HepG2 (cell line): Measurements from ENCODE around the gene CHDH. TPM values are rescaled to one million over a fixed set of nuclear protein-coding genes. Genes with fewer than 3 reads are reported as not detected.

Experiments
- ATAC-seq: fragments of 200-7000 bp; cut with Tn5 transposase; 3 replicates; pipeline ENCODE4 v1.9.1; 2020; ENCODE audit warnings: mild to moderate bottlenecking, moderate library complexity
- BruUV-seq: library from RNA; stranded (reverse); fragments of 400-500 nt; replicated peaks from 2 replicates; lab custom pipeline; 2021; lab: Mats Ljungman, UMichigan
- CTCF ChIA-PET: fragments of 300-600 bp; formaldehyde crosslinking; extraction: SDS; loops from one replicate; lab custom pipeline; 2021; ENCODE audit warnings: low total read pairs, inconsistent platforms, low intra/inter-chr PET ratio; lab: Yijun Ruan, JAX
- POLR2A ChIA-PET: fragments of 350-600 bp; sonication (Branson Sonifier 250); formaldehyde crosslinking; loops from one replicate; lab custom pipeline; 2020; ENCODE audit warnings: antibody characterized with exemption, inconsistent platforms; lab: Yijun Ruan, JAX
- DNase-seq: peaks from one replicate; pipeline ENCODE4 v3.0.0-alpha.2; 2015; ENCODE audit warnings: low spot score
- FAIRE-seq: peaks from 3 replicates; lab custom pipeline; 2011; peaks lifted over from hg19 to GRCh38; lab: Jason Lieb, UNC
- H2AFZ ChIP-seq: one replicate; pipeline ENCODE4 v1.6.1; 2011; ENCODE audit warnings: low read length, inconsistent platforms
- H3K27ac ChIP-seq: fragments of 300-600 bp; 3 replicates; pipeline ENCODE4 v1.8.0; 2011; ENCODE audit warnings: mixed run types, mild to moderate bottlenecking, mixed read lengths, low read length, inconsistent platforms; ENCODE audit not compliant: insufficient read depth; ENCODE audit errors: extremely low read length
- H3K27me3 ChIP-seq, 2 experiments: fragments of 200-600 bp in 1 of 2; 2 replicates in 1 of 2; 3 replicates in 1 of 2; pipeline versions ENCODE4 v1.6.0 to v1.8.0; 2011; ENCODE audit warnings: low read length in 2 of 2, mild to moderate bottlenecking in 2 of 2, moderate library complexity in 2 of 2, inconsistent platforms in 1 of 2; ENCODE audit not compliant: insufficient read depth in 2 of 2, control insufficient read depth in 1 of 2
- H3K36me3 ChIP-seq, 2 experiments: fragments of 200-600 bp in 1 of 2; replicated peaks in 1 of 2; 2 replicates in 1 of 2; 3 replicates in 1 of 2; pipeline versions ENCODE4 v1.5.1 to v1.8.0; 2011; ENCODE audit warnings: low read length in 2 of 2, inconsistent platforms in 1 of 2; ENCODE audit not compliant: insufficient read depth in 2 of 2, control insufficient read depth in 1 of 2
- H3K4me1 ChIP-seq: 2 replicates; pipeline ENCODE4 v1.5.1; 2012; ENCODE audit warnings: low read length, inconsistent platforms; ENCODE audit not compliant: insufficient read depth
- H3K4me2 ChIP-seq: 2 replicates; pipeline ENCODE4 v1.6.0; 2011; ENCODE audit warnings: low read depth, low read length, inconsistent platforms
- H3K4me3 ChIP-seq, 3 experiments: fragments of 200-600 bp in 1 of 3; sonication (generic), shearing (Covaris generic) in 1 of 3; replicated peaks in 1 of 3; 2 replicates each; pipeline ENCODE4 v1.5.1; 2011 to 2016; ENCODE audit warnings: low read length in 3 of 3, inconsistent platforms in 2 of 3, low read depth in 2 of 3, mild to moderate bottlenecking in 2 of 3, control low read depth in 1 of 3, mixed read lengths in 1 of 3; ENCODE audit not compliant: insufficient read depth in 1 of 3
- H3K79me2 ChIP-seq: one replicate; pipeline ENCODE4 v1.6.1; 2011; ENCODE audit warnings: low read length, inconsistent platforms; ENCODE audit not compliant: insufficient read depth
- H3K9ac ChIP-seq: 2 replicates; pipeline ENCODE4 v1.6.0; 2011; ENCODE audit warnings: mild to moderate bottlenecking, low read depth, low read length, inconsistent platforms; ENCODE audit not compliant: insufficient read depth
- H3K9me3 ChIP-seq: 2 replicates; pipeline ENCODE4 v1.5.1; 2012; ENCODE audit warnings: mild to moderate bottlenecking, low read length
- H4K20me1 ChIP-seq: 2 replicates; pipeline ENCODE4 v1.6.0; 2011; ENCODE audit warnings: inconsistent platforms, mild to moderate bottlenecking, low read length, moderate library complexity; ENCODE audit not compliant: insufficient read depth
- HNRNPUL1 ChIP-seq: fragments of 200-400 bp; formaldehyde crosslinking; IDR thresholded peaks from 2 replicates; pipeline ENCODE4 v1.6.1; 2017; ENCODE audit warnings: low read depth, mild to moderate bottlenecking, low read length, moderate library complexity
- MEF2D ChIP-seq: sonication (generic); formaldehyde crosslinking; IDR thresholded peaks from 2 replicates; pipeline ENCODE4 v1.5.1; 2020; ENCODE audit warnings: mild to moderate bottlenecking, missing genetic modification reagents
- SRSF9 ChIP-seq: fragments of 200-400 bp; formaldehyde crosslinking; IDR thresholded peaks from 2 replicates; pipeline ENCODE4 v1.6.1; 2018; ENCODE audit warnings: borderline replicate concordance, mild to moderate bottlenecking, low read depth, low read length; ENCODE audit not compliant: insufficient read depth, poor library complexity, severe bottlenecking
- TRIM22 ChIP-seq: fragments of 450-650 bp; IDR thresholded peaks from 2 replicates; pipeline ENCODE4 v1.6.1; 2017
- ZBTB21 ChIP-seq: sonication (generic); formaldehyde crosslinking; IDR thresholded peaks from 2 replicates; pipeline ENCODE4 v1.4.0; 2020; ENCODE audit warnings: missing genetic modification reagents
- ZBTB3 ChIP-seq: sonication (generic); formaldehyde crosslinking; IDR thresholded peaks from 2 replicates; pipeline ENCODE4 v1.4.0; 2020; ENCODE audit warnings: low read depth, mild to moderate bottlenecking, moderate library complexity, missing genetic modification reagents, borderline replicate concordance
- ZFP91 ChIP-seq: sonication (generic); formaldehyde crosslinking; IDR thresholded peaks from 2 replicates; pipeline ENCODE4 v1.9.0; 2022; ENCODE audit warnings: missing genetic modification reagents, mild to moderate bottlenecking, borderline replicate concordance
- ZNF280D ChIP-seq: sonication (generic); formaldehyde crosslinking; IDR thresholded peaks from 2 replicates; pipeline ENCODE4 v1.5.1; 2020; ENCODE audit warnings: mild to moderate bottlenecking, missing genetic modification reagents
- ZNF343 ChIP-seq: sonication (generic); formaldehyde crosslinking; IDR thresholded peaks from 2 replicates; pipeline ENCODE4 v1.4.0; 2020; ENCODE audit warnings: mild to moderate bottlenecking, missing genetic modification reagents
- WGBS: methylation state at CpG from one replicate; pipeline ENCODE4 v1.1.6; 2017; ENCODE audit warnings: low lambda C conversion rate; 5-methylcytosine and 5-hydroxymethylcytosine counted together
- in situ Hi-C: cut with HindIII; loops from 2 replicates; pipeline ENCODE4 v1.10.0; 2017; ENCODE audit warnings: low pct_unique_long_range_greater_than_20kb; ENCODE audit not compliant: extremely low pct_ligation_motif_present
- intact Hi-C: fragments of 100-400 bp; cut with micrococcal nuclease; formaldehyde crosslinking; loops from one replicate; pipeline ENCODE4 v1.10.0; 2022; ENCODE audit not compliant: unreplicated experiment
- polyA plus RNA-seq, 8 experiments: library from polyadenylated mRNA; depleted of rRNA in 3 of 8; stranded (reverse) in 7 of 8; unstranded in 1 of 8; fragments of >200 nt; fragmentation: Illumina TruSeq in 4 of 8; extraction: Trizol in 4 of 8; gene quantifications; 2 replicates each; pipeline versions ENCODE4 v1.2.1 to v1.2.3, GENCODE V29; 2011 to 2016; ENCODE audit warnings: low read depth in 4 of 8, missing spikeins in 1 of 8, mixed read lengths in 1 of 8; ENCODE audit not compliant: insufficient read depth in 1 of 8
- total RNA-seq, 5 experiments: library from RNA; depleted of rRNA; stranded (reverse); fragments of >200 nt; fragmentation: Illumina TruSeq; extraction: Trizol; gene quantifications; 2 replicates each; pipeline ENCODE4 v1.2.3, GENCODE V29; 2016; ENCODE audit warnings: low read depth in 1 of 5

CHDH gene
- total and polyA plus RNA-seq, 2 of the 13 experiments (the other 11 are each of a cell fraction or from before 2014, with no cell fraction given) = 28.1 to 48.9 TPM

GRCh38 chr3:53849916-53850315 lies 3.7 kb upstream of the CHDH start (continued):
- no peak for TF ChIP-seq ZNF280D
- no peak for TF ChIP-seq SRSF9
- TF ChIP-seq ZNF343 (CRISPR knock-in tag) = no peak
- TF ChIP-seq TRIM22 = no peak
- no peak for TF ChIP-seq HNRNPUL1
- no peak for TF ChIP-seq ZBTB21 (CRISPR knock-in tag)
- no peak for TF ChIP-seq ZBTB3
- TF ChIP-seq, all 625 proteins: peak for 0

GRCh38 chr3:53846851-53847155 lies 584 bp upstream of the CHDH start:
- POLR2A ChIA-PET = interaction anchor here (1.1 to 4.6 kb wide), 6 partner anchors 10 to 687 kb away, joined by 3 to 37 read pairs (median 4); partner anchors contain the start of gene ACTR8
- no peak for ATAC-seq
- intact Hi-C loops = no loop called here
- TF ChIP-seq MEF2D (CRISPR knock-in tag) (0 out of 2 replicates have a peak, but pooled peaks have one; percentile 11), ZFP91 (0 out of 2 replicates have a peak, but pooled peaks have one; percentile 0)

More at GRCh38 chr3:53846851-53847155, 584 bp upstream of the CHDH start:
- H3K27ac ChIP-seq = peak overlapping the region; percentile 98
- FAIRE-seq (no peak), DNase-seq (no peak)
- peak overlapping the region; percentile 73 to 92 (median 77) for H3K4me3 ChIP-seq
- peaks cover 50% of the 10 kb centered on the region for H3K4me1 ChIP-seq
- in situ Hi-C loops = loop anchor here (5.0 kb wide), 1 partner anchor 35 kb away; the partner anchor contains the start of gene ACTR8
- peaks cover 7% of the 10 kb centered on the region for H4K20me1 ChIP-seq
- 5% methylated on average over 10 of the region's 10 CpGs for WGBS
- no peak overlapping the region for H2AFZ ChIP-seq
- H3K36me3 ChIP-seq = peaks cover 7 to 22% of the 10 kb centered on the region in 2 experiments; a peak in 4 of 5 replicates
- CTCF ChIA-PET = no interaction called here
- TSS peak; percentile 54 for BruUV-seq
- peaks cover 63% of the 10 kb centered on the region for H3K79me2 ChIP-seq
- H3K9ac ChIP-seq = peak overlapping the region; percentile 97
- peak overlapping the region; percentile 98 for H3K4me2 ChIP-seq
- H3K9me3 ChIP-seq = no peaks in the 10 kb centered on the region
- no peaks in the 10 kb centered on the region; a peak in 1 of 5 replicates for H3K27me3 ChIP-seq
